HFFc6 (cell line): Measurements from ENCODE around the gene FXR2. TPM values are rescaled to one million over a fixed set of nuclear protein-coding genes. Genes with fewer than 3 reads are reported as not detected.
A peak's percentile ranks its signal among the peaks of the same experiment; 100 is the strongest.

Experiments
- DNase-seq: peaks from one replicate; pipeline ENCODE4 v3.0.0-alpha.2; 2018
- H3K27ac Mint-ChIP-seq: 2 replicates; pipeline ENCODE4 v1.8.0; 2020; ENCODE audit warnings: mild to moderate bottlenecking, mixed read lengths
- H3K27me3 Mint-ChIP-seq: 2 replicates; pipeline ENCODE4 v1.8.0; 2021; ENCODE audit warnings: mild to moderate bottlenecking, moderate library complexity, mixed read lengths; ENCODE audit not compliant: insufficient read depth
- H3K36me3 Mint-ChIP-seq: 2 replicates; pipeline ENCODE4 v1.8.0; 2021; ENCODE audit warnings: low read depth, mixed read lengths
- H3K4me1 Mint-ChIP-seq: 2 replicates; pipeline ENCODE4 v1.8.0; 2020; ENCODE audit warnings: low read depth, mixed read lengths
- H3K4me3 Mint-ChIP-seq: 2 replicates; pipeline ENCODE4 v1.8.0; 2020; ENCODE audit warnings: mild to moderate bottlenecking, moderate library complexity, mixed read lengths
- H3K9me3 Mint-ChIP-seq: 2 replicates; pipeline ENCODE4 v1.8.0; 2020; ENCODE audit warnings: mild to moderate bottlenecking, mixed read lengths
- CTCF ChIP-seq: fragments of 200-600 bp; sonication (generic); IDR thresholded peaks from 2 replicates; pipeline ENCODE4 v1.5.0; 2021; ENCODE audit warnings: antibody characterized with exemption, mild to moderate bottlenecking
- total RNA-seq, 6 experiments: library from RNA; stranded (reverse); fragmentation: NEBNext Ultra II Directional; extraction: Animal tissue kit (Norgen Biotek cat#: 25700); gene quantifications; 2 replicates in 1 of 6; 3 replicates in 5 of 6; pipeline ENCODE4 v1.2.3, GENCODE V29; 2021

The FXR2 gene
- total RNA-seq, 6 experiments from 2014 or later = 49.3 to 62.3 (median 51.5) TPM

- Mint-ChIP-seq H3K9me3 (no peaks in the 10 kb centered on the region), H3K4me3 (peak overlapping the region; percentile 99), H3K27ac (peak overlapping the region; percentile 91), H3K27me3 (peaks cover 5% of the 10 kb centered on the region), H3K4me1 (peaks cover 41% of the 10 kb centered on the region), H3K36me3 (peaks cover 8% of the 10 kb centered on the region)
- peak; percentile 73 for DNase-seq
- peak; percentile 79 for TF ChIP-seq CTCF
These were observed 53.6 kb downstream of the FXR2 start for GRCh38 chr17:7561028-7561575.

GRCh38 chr17:7560172-7561027, 54.3 kb downstream of the FXR2 start:
- no peak for DNase-seq
- H3K27me3 Mint-ChIP-seq = peaks cover 8% of the 10 kb centered on the region
- peaks cover 8% of the 10 kb centered on the region for H3K36me3 Mint-ChIP-seq
- H3K4me1 Mint-ChIP-seq = peaks cover 41% of the 10 kb centered on the region
- H3K4me3 Mint-ChIP-seq = peak overlapping the region; percentile 99
- no peaks in the 10 kb centered on the region for H3K9me3 Mint-ChIP-seq
- peak overlapping the region; percentile 91 for H3K27ac Mint-ChIP-seq
- no peak for TF ChIP-seq CTCF

DNA sequence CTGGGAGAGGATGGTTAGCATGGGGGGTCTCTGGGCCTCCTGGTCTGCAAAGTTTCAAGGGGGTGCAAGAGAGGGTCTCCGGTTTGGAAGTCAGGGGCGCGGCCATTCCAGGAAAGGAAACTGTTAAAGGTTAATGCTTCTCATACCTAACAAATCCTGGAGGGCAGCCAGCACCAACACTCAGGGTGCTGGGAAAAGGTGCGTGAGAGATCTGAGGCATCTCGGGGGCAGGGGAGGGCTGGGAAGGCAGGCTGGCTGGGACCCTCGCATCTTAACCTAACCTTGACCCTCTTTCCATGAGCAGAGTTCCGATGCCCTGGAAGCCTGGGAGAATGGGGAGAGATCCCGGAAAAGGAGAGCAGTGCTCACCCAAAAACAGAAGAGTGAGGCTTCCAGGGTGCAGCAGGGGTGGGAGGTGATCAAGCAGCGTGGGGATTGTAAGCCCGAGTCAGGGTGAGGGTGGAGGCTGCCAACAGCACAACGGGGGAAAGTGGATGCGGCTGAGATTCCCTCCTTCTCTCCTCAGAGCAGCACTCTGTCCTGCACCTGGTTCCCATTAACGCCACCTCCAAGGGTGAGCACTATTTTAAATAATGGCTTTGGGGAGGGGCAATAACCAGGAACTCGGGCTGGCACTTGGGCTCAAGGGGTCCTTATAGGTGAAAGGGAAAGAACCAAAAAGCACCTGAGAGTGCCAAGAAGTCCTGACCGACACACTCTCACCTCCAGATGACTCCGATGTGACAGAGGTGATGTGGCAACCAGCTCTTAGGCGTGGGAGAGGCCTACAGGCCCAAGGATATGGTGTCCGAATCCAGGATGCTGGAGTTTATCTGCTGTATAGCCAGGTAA, 55.2 kb downstream of the FXR2 start:
- Mint-ChIP-seq H3K4me3 (no peak overlapping the region), H3K27ac (no peak overlapping the region; the same call in 1 of the 2 replicates), H3K36me3 (peaks cover 8% of the 10 kb centered on the region), H3K4me1 (peaks cover 41% of the 10 kb centered on the region), H3K27me3 (peaks cover 8% of the 10 kb centered on the region), H3K9me3 (no peaks in the 10 kb centered on the region)
- DNase-seq = no peak
- no peak for TF ChIP-seq CTCF

DNA sequence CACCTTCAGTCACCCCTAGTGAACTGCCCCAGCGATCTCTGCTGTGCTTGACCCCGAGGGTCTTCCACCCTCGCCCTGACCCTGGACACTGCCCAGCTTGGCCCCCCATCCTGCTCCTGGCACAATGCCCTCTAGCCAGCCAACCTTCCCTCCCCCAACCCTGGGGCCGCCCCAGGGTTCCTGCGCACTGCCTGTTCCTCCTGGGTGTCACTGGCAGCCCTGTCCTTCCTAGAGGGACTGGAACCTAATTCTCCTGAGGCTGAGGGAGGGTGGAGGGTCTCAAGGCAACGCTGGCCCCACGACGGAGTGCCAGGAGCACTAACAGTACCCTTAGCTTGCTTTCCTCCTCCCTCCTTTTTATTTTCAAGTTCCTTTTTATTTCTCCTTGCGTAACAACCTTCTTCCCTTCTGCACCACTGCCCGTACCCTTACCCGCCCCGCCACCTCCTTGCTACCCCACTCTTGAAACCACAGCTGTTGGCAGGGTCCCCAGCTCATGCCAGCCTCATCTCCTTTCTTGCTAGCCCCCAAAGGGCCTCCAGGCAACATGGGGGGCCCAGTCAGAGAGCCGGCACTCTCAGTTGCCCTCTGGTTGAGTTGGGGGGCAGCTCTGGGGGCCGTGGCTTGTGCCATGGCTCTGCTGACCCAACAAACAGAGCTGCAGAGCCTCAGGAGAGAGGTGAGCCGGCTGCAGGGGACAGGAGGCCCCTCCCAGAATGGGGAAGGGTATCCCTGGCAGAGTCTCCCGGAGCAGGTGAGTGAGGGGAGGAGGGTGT, 56.0 kb downstream of the FXR2 start, which contains the start of gene TNFSF13:
Gene TNFSF13, plus strand, starts transcription at position 207 of the 776 bp plus-strand sequence. Its CDS starts 290 bp downstream, at position 497.
- peak within 1 kb of the TSS; percentile 62 for H3K4me3 Mint-ChIP-seq
- TF ChIP-seq CTCF = no peak
- H3K9me3 Mint-ChIP-seq = no peaks in the 10 kb centered on the region
- peak within 1 kb of the TSS; percentile 83 for H3K27ac Mint-ChIP-seq
- H3K36me3 Mint-ChIP-seq = peaks cover 8% of the 10 kb centered on the region
- H3K27me3 Mint-ChIP-seq = peaks cover 8% of the 10 kb centered on the region
- DNase-seq = no peak
- H3K4me1 Mint-ChIP-seq = peaks cover 36% of the 10 kb centered on the region
